IPS DF 4.7 (cell line): Measurements from ENCODE around the gene USP17L12.
"Not testable (repeated sequence)": the region's sequence is repeated elsewhere in the genome, so short reads cannot be mapped to it uniquely, and the experiment has no call there.

Source experiments
- DNase-seq: peaks from one replicate; pipeline ENCODE4 v3.0.0-alpha.2; 2013; ENCODE audit warnings: low spot score; ENCODE audit errors: extremely low read depth

The USP17L12 gene

GRCh38 chr4:9219852-9220251 is at the start of gene USP17L12:
USP17L12 (plus strand) TSS chr4:9220152; CDS start chr4:9220152, 0 bp downstream.
- not testable (repeated sequence) for DNase-seq

GRCh38 chr4:9210357-9210756 is 9.6 kb upstream of the USP17L12 start, which contains the start of gene USP17L10:
USP17L10 (plus strand) TSS chr4:9210657; CDS start chr4:9210657, 0 bp downstream.
- not testable (repeated sequence) for DNase-seq

GRCh38 chr4:9214701-9215100 is 5.3 kb upstream of the USP17L12 start:
- not testable (repeated sequence) for DNase-seq

GRCh38 chr4:9215105-9215504 is 4.8 kb upstream of the USP17L12 start, which contains the start of gene USP17L11:
USP17L11 (plus strand) TSS chr4:9215405; CDS start chr4:9215405, 0 bp downstream.
- DNase-seq, result not testable (repeated sequence)

- DNase-seq, result not testable (repeated sequence)
Observed at GRCh38 chr4:9224596-9224995, 4.6 kb downstream of the USP17L12 start, which contains the start of gene USP17L13. USP17L13 (plus strand) TSS chr4:9224896; CDS start chr4:9224896, 0 bp downstream.

- not testable (repeated sequence) for DNase-seq
Observed at GRCh38 chr4:9230249-9230648, 10.3 kb downstream of the USP17L12 start.

- DNase-seq, result not testable (repeated sequence)
Observed at GRCh38 chr4:9234085-9234484, 14.1 kb downstream of the USP17L12 start, which contains the start of gene USP17L15. USP17L15 (plus strand) TSS chr4:9234385; CDS start chr4:9234385, 0 bp downstream.

- DNase-seq, result not testable (repeated sequence)
Observed at GRCh38 chr4:9238461-9238860, 18.5 kb downstream of the USP17L12 start.

GRCh38 chr4:9243579-9243978 is 23.6 kb downstream of the USP17L12 start, which contains the start of gene USP17L17:
USP17L17 (plus strand) TSS chr4:9243879; CDS start chr4:9243879, 0 bp downstream.
- not testable (repeated sequence) for DNase-seq

GRCh38 chr4:9247953-9248680 is 28.2 kb downstream of the USP17L12 start, which contains the start of gene USP17L18:
USP17L18 (plus strand) TSS chr4:9248630; CDS start chr4:9248630, 0 bp downstream.
- not testable (repeated sequence) for DNase-seq

- not testable (repeated sequence) for DNase-seq
Observed at GRCh38 chr4:9253078-9253477, 33.1 kb downstream of the USP17L12 start, which contains the start of gene USP17L19. USP17L19 (plus strand) TSS chr4:9253378; CDS start chr4:9253378, 0 bp downstream.

- not testable (repeated sequence) for DNase-seq
Observed at GRCh38 chr4:9257824-9258223, 37.9 kb downstream of the USP17L12 start, which contains the start of gene USP17L20. USP17L20 (plus strand) TSS chr4:9258124; CDS start chr4:9258124, 0 bp downstream.

- not testable (repeated sequence) for DNase-seq
Observed at GRCh38 chr4:9262572-9262971, 42.6 kb downstream of the USP17L12 start, which contains the start of gene USP17L21. USP17L21 (plus strand) TSS chr4:9262872; CDS start chr4:9262872, 0 bp downstream.

- not testable (repeated sequence) for DNase-seq
Observed at GRCh38 chr4:9267319-9267718, 47.4 kb downstream of the USP17L12 start, which contains the start of gene USP17L22. USP17L22 (plus strand) TSS chr4:9267619; CDS start chr4:9267619, 0 bp downstream.
